Stimulated activated naive B cell treated with anti-CD40 and anti-IgM and Interleukin-4, amounts not matched to agents 10 μg/mL and 1 μg/mL and 100 μg/mL, for 72 hours (primary cell): ENCODE results near the gene SUCLG2.

Experiments
- ATAC-seq, 2 donors: fragments of 150-1000 bp; cut with Tn5 transposase; replicated peaks; 2 replicates each; pipeline ENCODE4 v1.10.0; 2021; ENCODE audit warnings: moderate library complexity in 1 of 2
- DNase-seq: peaks from one replicate; pipeline ENCODE4 v3.0.0; 2021
- H3K27ac Mint-ChIP-seq: one replicate; pipeline ENCODE4 v1.8.0; 2022; ENCODE audit warnings: mild to moderate bottlenecking, mixed read lengths
- H3K27me3 Mint-ChIP-seq, 2 donors: one replicate each; pipeline ENCODE4 v1.8.0; 2022; ENCODE audit warnings: mixed read lengths in 2 of 2
- H3K36me3 Mint-ChIP-seq, 2 donors: one replicate each; pipeline ENCODE4 v1.8.0; 2022; ENCODE audit warnings: mixed read lengths in 2 of 2, mild to moderate bottlenecking in 1 of 2
- H3K4me1 Mint-ChIP-seq, 2 donors: one replicate each; pipeline ENCODE4 v1.8.0; 2022; ENCODE audit warnings: mixed read lengths in 2 of 2, mild to moderate bottlenecking in 1 of 2
- H3K4me3 Mint-ChIP-seq, 2 donors: one replicate each; pipeline ENCODE4 v1.8.0; 2022; ENCODE audit warnings: mild to moderate bottlenecking in 2 of 2, mixed read lengths in 2 of 2, moderate library complexity in 1 of 2
- H3K9me3 Mint-ChIP-seq, 2 donors: one replicate each; pipeline ENCODE4 v1.8.0; 2022; ENCODE audit warnings: mixed read lengths in 2 of 2, mild to moderate bottlenecking in 1 of 2

Gene SUCLG2

DNA sequence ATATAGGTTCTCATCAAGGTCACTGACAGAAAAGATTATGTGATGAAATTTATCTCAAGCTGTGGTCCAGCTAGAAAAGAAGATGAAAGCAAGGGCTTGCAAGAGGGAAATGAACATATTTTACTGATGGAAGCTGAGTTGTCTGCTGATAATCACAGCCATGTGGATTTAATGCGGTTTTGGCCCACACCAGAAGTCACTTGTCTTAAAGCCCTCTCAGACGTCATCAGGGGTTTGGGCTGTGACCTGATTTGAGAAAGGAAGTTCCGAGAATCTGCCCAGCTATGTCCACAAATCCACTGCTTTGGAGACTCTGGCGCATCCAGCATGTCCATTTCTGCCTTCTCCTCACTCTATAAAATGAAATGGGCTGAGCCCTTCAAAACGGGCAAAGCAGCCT lies 278.4 kb downstream of the SUCLG2 start:
- H3K4me1 Mint-ChIP-seq: no peaks in the 10 kb centered on the region
- ATAC-seq (no peak), DNase-seq (no peak)
- peaks cover 28 to 52% of the 10 kb centered on the region in 2 donors for H3K36me3 Mint-ChIP-seq
- no peak overlapping the region for H3K4me3 Mint-ChIP-seq
- no peak overlapping the region for H3K27ac Mint-ChIP-seq
- no peaks in the 10 kb centered on the region for H3K9me3 Mint-ChIP-seq
- no peaks in the 10 kb centered on the region for H3K27me3 Mint-ChIP-seq

DNA sequence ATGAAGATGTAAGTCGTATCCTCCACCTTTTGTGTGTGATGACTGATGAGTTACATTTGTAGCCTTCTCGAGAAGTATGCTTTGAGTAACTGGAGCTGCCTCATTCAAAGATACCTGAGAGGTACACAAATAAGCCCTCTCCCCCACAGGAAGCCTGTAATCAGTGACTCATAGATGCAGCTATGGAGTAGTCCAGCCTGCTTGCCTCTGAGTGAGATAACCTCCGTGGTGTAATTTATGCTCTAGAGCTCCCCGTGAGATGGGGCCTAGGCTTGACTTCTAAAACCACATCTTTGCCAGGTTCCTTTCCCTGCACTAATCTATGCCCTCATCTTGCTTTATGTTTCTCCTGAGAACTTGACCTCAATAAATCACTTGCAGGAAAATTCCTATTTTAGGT lies 291.7 kb downstream of the SUCLG2 start:
- Mint-ChIP-seq H3K4me1 (peaks cover 5 to 6% of the 10 kb centered on the region in 2 donors), H3K36me3 (peaks cover 0 to 3% of the 10 kb centered on the region in 2 donors), H3K27me3 (peaks cover 0 to 7% of the 10 kb centered on the region in 2 donors), H3K27ac (no peak overlapping the region), H3K4me3 (no peak overlapping the region), H3K9me3 (peaks cover 0 to 3% of the 10 kb centered on the region in 2 donors)
- DNase-seq (no peak), ATAC-seq (peak in 1 of 2 donors; percentile 41)

DNA sequence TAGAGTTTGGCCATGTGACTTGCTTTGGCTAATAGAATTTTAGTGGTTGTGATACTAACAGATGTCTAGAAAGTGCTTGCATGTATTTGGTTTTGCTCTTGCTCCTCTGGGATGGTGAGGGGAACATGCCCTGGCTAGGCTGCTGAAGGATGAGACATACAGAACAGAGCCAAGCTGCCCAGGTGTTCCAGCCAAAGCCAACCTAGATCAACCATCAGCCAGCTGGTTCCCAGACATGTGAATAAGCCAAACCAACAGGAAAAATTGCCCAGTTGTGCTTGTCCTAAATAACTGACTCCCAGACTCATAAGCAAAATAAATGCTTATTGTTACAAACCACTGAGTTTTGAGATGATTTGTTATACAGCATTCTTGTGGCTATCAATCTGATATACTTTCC lies 292.6 kb downstream of the SUCLG2 start:
- peaks cover 0 to 7% of the 10 kb centered on the region in 2 donors for H3K27me3 Mint-ChIP-seq

DNA sequence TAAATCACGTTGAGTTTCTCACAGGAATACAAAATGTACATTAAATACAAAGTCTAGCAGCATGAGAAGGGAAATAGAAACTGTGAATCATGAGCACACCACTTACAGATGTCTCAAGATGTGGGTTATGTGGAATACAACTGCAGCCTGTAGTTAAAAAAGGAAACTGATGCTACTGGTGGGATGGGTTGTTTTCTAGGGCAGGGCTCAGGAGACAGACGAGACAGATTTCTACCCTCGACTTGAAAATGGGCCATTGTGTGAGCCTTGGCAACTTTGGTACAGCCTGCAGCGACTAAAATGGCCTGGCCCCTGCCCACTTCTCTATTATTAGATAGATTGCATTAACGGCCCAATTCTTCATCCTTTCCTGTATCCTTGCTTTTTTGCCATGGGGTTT lies 293.1 kb downstream of the SUCLG2 start:
- DNase-seq (no peak), ATAC-seq (no peak)
- Mint-ChIP-seq H3K27me3 (peaks cover 0 to 7% of the 10 kb centered on the region in 2 donors), H3K9me3 (peaks cover 0 to 3% of the 10 kb centered on the region in 2 donors), H3K36me3 (peaks cover 0 to 3% of the 10 kb centered on the region in 2 donors), H3K4me3 (no peak overlapping the region), H3K4me1 (peaks cover 6% of the 10 kb centered on the region in 2 donors), H3K27ac (peak overlapping the region; percentile 49)

More for the DNA sequence above, 292.6 kb downstream of the SUCLG2 start:
- no peak for ATAC-seq
- no peak overlapping the region for H3K27ac Mint-ChIP-seq
- H3K4me1 Mint-ChIP-seq: peaks cover 6% of the 10 kb centered on the region in 2 donors
- peaks cover 0 to 3% of the 10 kb centered on the region in 2 donors for H3K9me3 Mint-ChIP-seq
- H3K4me3 Mint-ChIP-seq: no peak overlapping the region
- DNase-seq: no peak
- H3K36me3 Mint-ChIP-seq: peaks cover 0 to 3% of the 10 kb centered on the region in 2 donors

DNA sequence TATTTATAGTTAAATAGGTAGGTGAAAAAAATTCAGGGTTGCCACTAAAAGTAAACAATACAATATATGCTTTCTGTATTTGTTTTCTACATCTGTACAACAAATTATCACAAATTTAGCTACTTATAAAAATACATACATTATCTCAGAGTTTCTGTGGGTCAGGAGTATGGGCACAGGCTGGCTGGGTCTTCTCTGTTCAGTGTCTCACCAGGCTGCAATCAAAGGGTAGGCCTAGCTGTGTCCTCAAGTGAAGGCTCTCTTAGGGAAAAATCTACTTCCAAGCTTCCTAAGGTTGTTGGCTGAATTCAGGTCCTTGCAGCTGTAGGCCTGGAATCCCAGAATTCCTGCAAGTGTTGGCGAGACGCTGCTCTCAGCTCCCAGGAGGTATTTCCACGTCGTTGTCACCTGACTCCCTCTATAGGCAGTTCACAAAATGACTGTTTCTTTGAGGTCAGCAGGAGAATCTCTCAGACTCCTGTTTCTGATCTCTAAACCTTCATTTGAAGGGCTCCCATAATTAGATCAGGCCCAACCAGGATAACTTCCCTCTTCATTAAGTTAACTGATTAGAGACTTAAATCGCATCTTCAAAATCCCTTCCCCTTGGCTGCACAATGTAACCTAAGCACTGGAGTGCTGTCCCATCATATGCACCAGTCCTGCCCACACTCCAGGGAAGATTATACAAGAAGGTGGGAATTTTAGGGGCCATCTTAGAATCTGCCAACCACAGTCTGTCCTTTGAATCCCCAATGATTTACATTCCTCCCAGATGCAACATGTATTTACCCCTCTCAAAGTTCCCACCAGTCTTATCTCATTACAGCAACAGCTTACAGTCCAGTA lies 296.6 kb downstream of the SUCLG2 start:
- H3K4me3 Mint-ChIP-seq: no peak overlapping the region
- peaks cover 6% of the 10 kb centered on the region in 2 donors for H3K4me1 Mint-ChIP-seq
- peak; percentile 58 to 60 for ATAC-seq

DNA sequence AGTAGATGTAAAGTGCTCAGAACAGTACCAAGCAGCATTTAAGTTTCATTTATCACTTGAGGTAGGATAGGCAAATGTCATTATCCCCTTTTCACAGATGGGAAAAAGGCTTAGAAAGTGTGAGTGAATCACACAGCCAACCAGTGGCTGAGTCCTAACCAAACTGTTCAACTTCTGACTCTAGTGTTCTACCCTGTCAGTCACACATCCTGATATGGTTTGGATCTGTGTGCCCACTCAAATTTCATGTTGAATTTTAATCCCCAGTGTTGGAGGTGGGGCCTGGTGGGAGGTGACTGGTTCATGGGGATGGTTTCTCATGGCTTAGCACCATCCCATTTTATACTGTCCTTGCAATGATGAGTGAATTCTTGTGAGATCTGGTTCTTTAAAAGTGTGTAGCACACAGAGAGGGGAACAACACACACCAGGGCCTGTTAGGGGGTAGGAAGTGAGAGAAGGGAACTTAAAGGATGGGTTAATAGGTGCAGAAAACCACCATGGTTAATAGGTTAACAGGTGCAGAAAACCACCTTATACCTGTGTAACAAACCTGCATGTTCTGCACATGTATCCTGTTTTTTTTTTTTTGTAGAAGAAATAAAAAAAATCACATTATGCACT lies 304.7 kb downstream of the SUCLG2 start:
- ATAC-seq (peak; percentile 86 to 97), DNase-seq (peak; percentile 31)
- Mint-ChIP-seq H3K27ac (peak overlapping the region; percentile 47), H3K4me3 (peak overlapping the region in 1 of 2 donors; percentile 3), H3K4me1 (peaks cover 8 to 12% of the 10 kb centered on the region in 2 donors), H3K9me3 (peaks cover 4 to 5% of the 10 kb centered on the region in 2 donors), H3K36me3 (no peaks in the 10 kb centered on the region), H3K27me3 (peaks cover 0 to 6% of the 10 kb centered on the region in 2 donors)

More for the DNA sequence above, 296.6 kb downstream of the SUCLG2 start:
- H3K27me3 Mint-ChIP-seq: peaks cover 0 to 7% of the 10 kb centered on the region in 2 donors
- no peak for DNase-seq
- peaks cover 0 to 3% of the 10 kb centered on the region in 2 donors for H3K36me3 Mint-ChIP-seq
- no peak overlapping the region for H3K27ac Mint-ChIP-seq
- H3K9me3 Mint-ChIP-seq: no peaks in the 10 kb centered on the region

DNA sequence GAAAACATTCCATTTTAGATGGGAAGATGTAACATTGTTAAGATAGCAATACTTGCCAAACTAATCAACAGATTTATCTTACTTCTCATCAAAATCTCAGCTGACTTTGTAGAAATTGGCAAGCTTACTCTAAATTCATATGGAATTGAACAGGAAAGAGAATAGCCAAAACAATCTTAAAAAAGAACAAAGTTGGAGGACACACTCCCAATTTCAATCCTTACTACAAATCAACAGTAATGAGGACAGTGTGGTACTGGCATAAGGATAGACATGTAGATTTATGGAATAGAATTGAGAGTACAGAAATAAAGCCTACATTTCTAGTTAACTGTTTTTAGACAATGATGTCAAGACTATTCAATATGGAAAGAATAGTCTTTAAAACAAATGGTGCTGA lies 308.3 kb downstream of the SUCLG2 start:
- H3K4me3 Mint-ChIP-seq: no peak overlapping the region
- peaks cover 12 to 13% of the 10 kb centered on the region in 2 donors for H3K9me3 Mint-ChIP-seq
- no peak overlapping the region for H3K27ac Mint-ChIP-seq
- ATAC-seq: no peak
- DNase-seq: no peak
- H3K4me1 Mint-ChIP-seq: peaks cover 8 to 12% of the 10 kb centered on the region in 2 donors
- peaks cover 0 to 4% of the 10 kb centered on the region in 2 donors for H3K36me3 Mint-ChIP-seq
- peaks cover 0 to 6% of the 10 kb centered on the region in 2 donors for H3K27me3 Mint-ChIP-seq

DNA sequence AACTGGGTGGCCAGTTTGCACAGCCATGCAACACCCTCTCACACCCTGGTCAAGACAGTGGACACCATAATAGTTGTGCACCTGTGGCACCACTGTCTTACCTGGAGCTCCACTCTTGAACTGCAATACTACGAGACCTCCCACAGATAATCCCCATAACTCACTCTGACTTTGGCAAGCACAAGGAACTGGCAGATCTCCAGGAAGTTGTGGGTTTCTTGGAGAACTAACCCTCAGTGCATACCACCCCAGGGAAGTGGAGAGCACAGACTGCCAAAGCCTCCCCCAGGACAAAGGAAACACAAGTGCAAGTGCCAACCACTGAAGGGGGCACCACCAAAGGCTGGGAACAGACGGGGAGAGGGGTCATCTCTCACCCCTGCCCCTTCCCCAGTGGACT lies 318.6 kb downstream of the SUCLG2 start:
- ATAC-seq (no peak), DNase-seq (no peak)
- Mint-ChIP-seq H3K4me3 (no peak overlapping the region), H3K36me3 (peaks cover 0 to 7% of the 10 kb centered on the region in 2 donors), H3K27me3 (peaks cover 0 to 6% of the 10 kb centered on the region in 2 donors), H3K9me3 (peaks cover 27 to 31% of the 10 kb centered on the region in 2 donors), H3K27ac (no peak overlapping the region), H3K4me1 (no peaks in the 10 kb centered on the region)

DNA sequence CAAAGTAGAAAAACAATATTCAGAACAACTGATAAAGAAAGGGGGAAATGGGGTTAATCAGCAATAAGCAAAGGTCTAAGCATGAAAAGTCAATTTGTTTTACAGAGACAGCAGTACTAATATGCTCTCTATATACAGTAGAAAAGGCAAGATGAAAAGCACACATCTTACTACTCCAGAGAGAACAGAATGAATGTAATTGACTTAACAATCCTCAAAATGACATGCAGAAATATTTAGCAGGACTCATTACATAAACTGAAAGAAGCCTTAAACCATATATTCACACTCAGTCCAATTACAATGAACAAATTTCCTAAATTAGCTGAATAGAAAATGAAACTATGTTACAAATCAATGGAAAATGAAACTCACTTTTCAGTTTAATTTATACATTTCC lies 319.8 kb downstream of the SUCLG2 start:
- Mint-ChIP-seq H3K36me3 (peaks cover 0 to 6% of the 10 kb centered on the region in 2 donors), H3K4me3 (no peak overlapping the region), H3K4me1 (peaks cover 0 to 4% of the 10 kb centered on the region in 2 donors), H3K27me3 (peaks cover 0 to 6% of the 10 kb centered on the region in 2 donors), H3K27ac (no peak overlapping the region), H3K9me3 (peaks cover 20 to 22% of the 10 kb centered on the region in 2 donors)
- no peak for ATAC-seq
- DNase-seq: no peak

DNA sequence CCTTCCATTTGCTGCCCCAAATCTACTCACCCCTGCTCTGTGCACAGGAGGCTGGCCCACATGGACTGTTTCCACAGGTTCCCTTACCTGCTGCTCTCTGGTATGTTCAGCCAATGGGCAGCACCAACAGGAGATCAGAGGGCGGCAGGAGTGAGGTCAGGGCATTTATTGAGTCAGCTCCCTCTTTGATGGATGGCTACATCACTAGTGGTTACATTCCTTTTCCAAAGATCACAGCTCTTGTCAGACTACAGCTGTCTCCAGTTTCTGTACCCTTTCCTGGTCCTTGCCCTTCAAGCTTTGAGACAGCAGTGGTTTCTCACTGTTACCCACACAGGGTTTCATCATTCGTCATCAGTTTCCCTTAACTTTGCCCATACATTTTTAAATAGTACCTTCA lies 325.1 kb downstream of the SUCLG2 start:
- Mint-ChIP-seq H3K9me3 (peaks cover 4 to 5% of the 10 kb centered on the region in 2 donors), H3K4me3 (no peak overlapping the region), H3K36me3 (no peaks in the 10 kb centered on the region), H3K27ac (no peak overlapping the region), H3K4me1 (peaks cover 4 to 8% of the 10 kb centered on the region in 2 donors), H3K27me3 (peaks cover 0 to 6% of the 10 kb centered on the region in 2 donors)
- ATAC-seq (peak; percentile 95 to 97), DNase-seq (peak; percentile 43)

DNA sequence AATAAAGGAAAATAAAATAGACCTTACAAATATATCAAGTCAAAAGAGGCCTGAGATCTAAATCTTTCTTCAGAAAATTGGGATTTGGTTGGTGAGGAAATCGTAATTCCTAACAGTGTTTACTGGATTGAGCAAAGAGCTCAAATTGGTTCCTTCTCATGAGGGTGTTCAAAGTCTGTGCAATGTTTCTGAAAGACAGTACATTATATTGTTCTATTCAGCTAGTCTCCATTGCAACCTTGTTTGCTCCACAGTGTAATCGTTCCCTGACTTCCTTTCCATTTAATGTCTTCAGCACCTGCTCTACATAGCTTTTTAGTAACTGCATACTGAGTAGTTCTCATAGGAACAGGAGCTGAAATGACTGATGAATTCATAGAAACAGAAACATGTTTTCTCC lies 326.8 kb downstream of the SUCLG2 start:
- no peak overlapping the region for H3K4me3 Mint-ChIP-seq
- ATAC-seq: no peak
- peaks cover 0 to 6% of the 10 kb centered on the region in 2 donors for H3K27me3 Mint-ChIP-seq
- H3K4me1 Mint-ChIP-seq: peaks cover 4 to 8% of the 10 kb centered on the region in 2 donors
- H3K27ac Mint-ChIP-seq: no peak overlapping the region
- no peaks in the 10 kb centered on the region for H3K36me3 Mint-ChIP-seq
- H3K9me3 Mint-ChIP-seq: peaks cover 4 to 5% of the 10 kb centered on the region in 2 donors
- no peak for DNase-seq

DNA sequence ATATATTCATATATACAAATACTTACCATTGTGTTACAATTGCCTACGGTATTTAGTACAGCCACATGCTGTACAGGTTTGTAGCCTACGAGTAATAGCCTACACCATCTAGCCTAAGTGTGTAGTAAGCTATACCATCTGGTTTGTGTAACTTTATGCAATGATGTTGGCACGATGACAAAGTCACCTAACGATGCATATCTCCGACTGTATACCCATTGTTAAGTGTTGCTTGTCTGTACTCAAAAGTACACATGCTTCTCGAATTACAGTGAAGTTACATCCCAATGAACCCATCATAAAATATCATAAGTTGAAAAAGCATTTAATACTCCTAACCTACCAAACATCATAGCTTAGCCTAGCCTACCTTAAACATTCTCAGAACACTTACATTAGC lies 329.2 kb downstream of the SUCLG2 start:
- H3K9me3 Mint-ChIP-seq: peaks cover 1 to 4% of the 10 kb centered on the region in 2 donors
- no peaks in the 10 kb centered on the region for H3K36me3 Mint-ChIP-seq
- H3K4me1 Mint-ChIP-seq: peaks cover 4 to 8% of the 10 kb centered on the region in 2 donors
- H3K27ac Mint-ChIP-seq: no peak overlapping the region
- H3K4me3 Mint-ChIP-seq: no peak overlapping the region
- H3K27me3 Mint-ChIP-seq: no peaks in the 10 kb centered on the region
- no peak for DNase-seq
- ATAC-seq: no peak
